Measurements from ENCODE around the gene DENND6B.

DNA sequence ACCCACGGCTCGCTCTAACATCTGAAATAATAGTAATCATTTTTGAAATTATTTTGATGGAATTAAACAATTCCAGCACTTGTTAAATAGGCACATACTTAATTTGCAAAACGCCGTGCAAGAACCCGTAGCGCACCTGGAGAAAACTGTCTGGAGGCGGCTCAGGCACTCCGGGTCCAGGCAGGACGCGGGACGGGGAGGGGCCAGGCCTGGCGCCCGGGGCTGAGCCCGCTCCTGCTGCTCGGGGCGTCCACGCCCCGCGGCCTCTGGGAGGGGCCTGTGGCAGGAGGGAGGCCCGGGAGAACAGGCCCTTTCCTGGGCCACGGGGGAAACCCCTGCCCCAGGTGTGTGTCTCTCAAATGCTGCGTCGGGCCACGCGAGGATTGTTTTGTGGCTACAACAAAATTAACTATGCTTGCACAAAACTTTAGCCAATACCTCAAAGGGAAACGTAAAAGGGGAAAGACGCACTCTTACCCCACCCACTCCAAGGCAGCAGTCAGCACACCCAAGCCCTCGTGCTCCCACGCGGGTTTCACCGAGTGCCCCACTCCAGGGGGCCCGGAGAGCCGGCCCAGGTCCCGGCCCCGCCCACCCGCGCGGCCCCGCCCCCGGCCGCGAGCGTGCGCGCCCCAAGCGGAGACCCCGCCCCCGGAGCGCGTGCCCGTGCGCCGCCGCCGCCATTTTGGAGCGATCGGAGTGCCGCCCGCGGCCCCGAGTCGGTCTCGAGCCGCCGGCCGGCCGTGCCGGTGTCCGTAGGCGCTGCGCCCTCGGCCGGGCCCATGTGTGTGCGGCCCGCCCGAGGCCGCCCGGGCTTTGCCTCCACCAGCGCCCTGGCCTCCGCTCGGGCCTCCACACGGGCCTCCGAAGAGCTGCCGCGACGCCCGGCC lies 16.1 kb upstream of the DENND6B start, which contains the start of gene PPP6R2:
- TF ChIP-seq RARB (CRISPR knock-in tag; IDR thresholded peaks at IDR 0.05) (no peak), ZNF565 (CRISPR knock-in tag; conservative IDR thresholded peaks at IDR 0.05; ENCODE audit: low read depth) (no peak), CSDC2 (CRISPR knock-in tag; IDR thresholded peaks at IDR 0.05) (no peak), OSR1 (CRISPR knock-in tag; IDR thresholded peaks at IDR 0.05) (no peak), ZNF70 (CRISPR knock-in tag; IDR thresholded peaks at IDR 0.05) (no peak), ZC3H10 (CRISPR knock-in tag; IDR thresholded peaks at IDR 0.05) (no peak), ARNTL (CRISPR knock-in tag; IDR thresholded peaks at IDR 0.05; ENCODE audit: borderline replicate concordance, low read depth) (no peak), TCF4 (CRISPR knock-in tag; IDR thresholded peaks at IDR 0.05; ENCODE audit: borderline replicate concordance) (no peak)
- TF ChIP-seq, protein P1, sequence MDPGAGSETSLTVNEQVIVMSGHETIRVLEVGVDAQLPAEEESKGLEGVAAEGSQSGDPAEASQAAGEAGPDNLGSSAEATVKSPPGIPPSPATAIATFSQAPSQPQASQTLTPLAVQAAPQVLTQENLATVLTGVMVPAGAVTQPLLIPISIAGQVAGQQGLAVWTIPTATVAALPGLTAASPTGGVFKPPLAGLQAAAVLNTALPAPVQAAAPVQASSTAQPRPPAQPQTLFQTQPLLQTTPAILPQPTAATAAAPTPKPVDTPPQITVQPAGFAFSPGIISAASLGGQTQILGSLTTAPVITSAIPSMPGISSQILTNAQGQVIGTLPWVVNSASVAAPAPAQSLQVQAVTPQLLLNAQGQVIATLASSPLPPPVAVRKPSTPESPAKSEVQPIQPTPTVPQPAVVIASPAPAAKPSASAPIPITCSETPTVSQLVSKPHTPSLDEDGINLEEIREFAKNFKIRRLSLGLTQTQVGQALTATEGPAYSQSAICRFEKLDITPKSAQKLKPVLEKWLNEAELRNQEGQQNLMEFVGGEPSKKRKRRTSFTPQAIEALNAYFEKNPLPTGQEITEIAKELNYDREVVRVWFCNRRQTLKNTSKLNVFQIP (CRISPR knock-in tag; IDR thresholded peaks at IDR 0.05; ENCODE audit: borderline replicate concordance, low read depth), result no peak
- TF ChIP-seq, protein P2, sequence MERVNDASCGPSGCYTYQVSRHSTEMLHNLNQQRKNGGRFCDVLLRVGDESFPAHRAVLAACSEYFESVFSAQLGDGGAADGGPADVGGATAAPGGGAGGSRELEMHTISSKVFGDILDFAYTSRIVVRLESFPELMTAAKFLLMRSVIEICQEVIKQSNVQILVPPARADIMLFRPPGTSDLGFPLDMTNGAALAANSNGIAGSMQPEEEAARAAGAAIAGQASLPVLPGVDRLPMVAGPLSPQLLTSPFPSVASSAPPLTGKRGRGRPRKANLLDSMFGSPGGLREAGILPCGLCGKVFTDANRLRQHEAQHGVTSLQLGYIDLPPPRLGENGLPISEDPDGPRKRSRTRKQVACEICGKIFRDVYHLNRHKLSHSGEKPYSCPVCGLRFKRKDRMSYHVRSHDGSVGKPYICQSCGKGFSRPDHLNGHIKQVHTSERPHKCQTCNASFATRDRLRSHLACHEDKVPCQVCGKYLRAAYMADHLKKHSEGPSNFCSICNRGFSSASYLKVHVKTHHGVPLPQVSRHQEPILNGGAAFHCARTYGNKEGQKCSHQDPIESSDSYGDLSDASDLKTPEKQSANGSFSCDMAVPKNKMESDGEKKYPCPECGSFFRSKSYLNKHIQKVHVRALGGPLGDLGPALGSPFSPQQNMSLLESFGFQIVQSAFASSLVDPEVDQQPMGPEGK (CRISPR knock-in tag; IDR thresholded peaks at IDR 0.05; ENCODE audit: borderline replicate concordance), result no peak
